HEK293 (cell line): Measurements from ENCODE around the gene CD3D.

Experiments used
- CTCF ChIA-PET: fragments of 350-600 bp; formaldehyde crosslinking; extraction: SDS; loops from one replicate; lab custom pipeline; 2021; ENCODE audit warnings: antibody characterized with exemption; lab: Yijun Ruan, JAX
- POLR2A ChIA-PET: fragments of 300-600 bp; formaldehyde crosslinking; extraction: SDS; loops from one replicate; lab custom pipeline; 2020; ENCODE audit warnings: antibody characterized with exemption, inconsistent platforms; lab: Yijun Ruan, JAX
- H3K27ac ChIP-seq: fragments of 200-500 bp; sonication (Bioruptor generic); 2 replicates; pipeline ENCODE4 v1.5.1; 2014; ENCODE audit warnings: low read depth, low read length, control low read depth, inconsistent platforms; ENCODE audit errors: extremely low read depth
- H3K36me3 ChIP-seq, 2 experiments: fragments of 200-500 bp in 1 of 2; sonication (Bioruptor generic) in 1 of 2; 1 replicate in 1 of 2; 2 replicates in 1 of 2; pipeline ENCODE4 v1.5.1; 2014 to 2017; ENCODE audit warnings: inconsistent platforms in 2 of 2, low read length in 2 of 2; ENCODE audit not compliant: control insufficient read depth in 2 of 2, insufficient read depth in 1 of 2
- H3K4me1 ChIP-seq: fragments of 200-500 bp; sonication (Bioruptor generic); 2 replicates; pipeline ENCODE4 v1.5.1; 2014; ENCODE audit warnings: mild to moderate bottlenecking, low read length, inconsistent platforms; ENCODE audit not compliant: control insufficient read depth, insufficient read depth
- H3K4me3 ChIP-seq: 2 replicates; pipeline ENCODE4 v1.5.1; 2011; ENCODE audit warnings: low read depth, mild to moderate bottlenecking, control low read depth, low read length, moderate library complexity
- H3K9me3 ChIP-seq: fragments of 200-500 bp; sonication (Bioruptor generic); 2 replicates; pipeline ENCODE4 v1.5.1; 2014; ENCODE audit warnings: low read depth, low read length, inconsistent platforms; ENCODE audit not compliant: control insufficient read depth, insufficient read depth
- HOXA7 ChIP-seq: sonication (generic); formaldehyde crosslinking; IDR thresholded peaks from 2 replicates; pipeline ENCODE4 v1.8.1; 2022; ENCODE audit warnings: missing genetic modification reagents, borderline replicate concordance
- MEIS1 ChIP-seq: sonication (generic); formaldehyde crosslinking; IDR thresholded peaks from 2 replicates; pipeline ENCODE4 v1.8.1; 2022; ENCODE audit warnings: missing genetic modification reagents, mild to moderate bottlenecking, borderline replicate concordance
- PRDM1 ChIP-seq: fragments of 450-650 bp; formaldehyde crosslinking; IDR thresholded peaks from 2 replicates; pipeline ENCODE4; 2016; ENCODE audit warnings: missing biosample characterization, missing genetic modification characterization
- REPIN1 ChIP-seq: fragments of 450-650 bp; formaldehyde crosslinking; IDR thresholded peaks from 2 replicates; pipeline ENCODE4 v1.5.1; 2017; ENCODE audit warnings: missing biosample characterization, missing genetic modification characterization, low read depth
- SCRT1 ChIP-seq: fragments of 450-650 bp; formaldehyde crosslinking; IDR thresholded peaks from 2 replicates; pipeline ENCODE4 v1.5.1; 2016; ENCODE audit warnings: missing biosample characterization, missing genetic modification characterization, borderline replicate concordance
- SCRT2 ChIP-seq: fragments of 450-650 bp; formaldehyde crosslinking; IDR thresholded peaks from 2 replicates; pipeline ENCODE4 v1.5.1; 2016; ENCODE audit warnings: missing biosample characterization, missing genetic modification characterization
- YY2 ChIP-seq: fragments of 450-650 bp; formaldehyde crosslinking; IDR thresholded peaks from 2 replicates; pipeline ENCODE4 v1.5.1; 2016; ENCODE audit warnings: missing biosample characterization, missing genetic modification characterization
- ZBTB20 ChIP-seq: fragments of 450-650 bp; formaldehyde crosslinking; IDR thresholded peaks from 2 replicates; pipeline ENCODE4 v1.5.1; 2016; ENCODE audit warnings: missing biosample characterization, missing genetic modification characterization
- ZBTB21 ChIP-seq: fragments of 450-650 bp; formaldehyde crosslinking; IDR thresholded peaks from 2 replicates; pipeline ENCODE4 v1.5.1; 2017; ENCODE audit warnings: missing biosample characterization, missing genetic modification characterization
- ZIC2 ChIP-seq: fragments of 450-650 bp; formaldehyde crosslinking; IDR thresholded peaks from 2 replicates; pipeline ENCODE4 v1.5.1; 2016; ENCODE audit warnings: missing biosample characterization, missing genetic modification characterization
- ZNF157 ChIP-seq: fragments of 450-650 bp; formaldehyde crosslinking; IDR thresholded peaks from 2 replicates; pipeline ENCODE4 v1.5.1; 2016; ENCODE audit warnings: missing biosample characterization, missing genetic modification characterization
- ZNF174 ChIP-seq: fragments of 450-650 bp; formaldehyde crosslinking; IDR thresholded peaks from 2 replicates; pipeline ENCODE4 v1.5.0; 2017; ENCODE audit warnings: missing biosample characterization, mild to moderate bottlenecking, missing genetic modification characterization
- ZNF514 ChIP-seq: fragments of 450-650 bp; formaldehyde crosslinking; IDR thresholded peaks from 2 replicates; pipeline ENCODE4 v1.5.1; 2016; ENCODE audit warnings: missing biosample characterization, missing genetic modification characterization
- ZNF549 ChIP-seq: fragments of 450-650 bp; IDR thresholded peaks from 2 replicates; pipeline ENCODE4 v1.5.1; 2018; ENCODE audit warnings: missing biosample characterization, missing genetic modification characterization, mild to moderate bottlenecking, inconsistent platforms, moderate library complexity
- ZNF560 ChIP-seq: fragments of 450-650 bp; formaldehyde crosslinking; IDR thresholded peaks from 2 replicates; pipeline ENCODE4 v1.5.1; 2017; ENCODE audit warnings: missing biosample characterization, missing genetic modification characterization, borderline replicate concordance
- ZNF596 ChIP-seq: fragments of 450-650 bp; IDR thresholded peaks from 2 replicates; pipeline ENCODE4 v1.5.0; 2018; ENCODE audit warnings: missing biosample characterization, mild to moderate bottlenecking, missing genetic modification characterization, moderate library complexity
- ZNF600 ChIP-seq: fragments of 450-650 bp; formaldehyde crosslinking; IDR thresholded peaks from 2 replicates; pipeline ENCODE4 v1.5.1; 2016; ENCODE audit warnings: missing biosample characterization, missing genetic modification characterization
- ZNF776 ChIP-seq: fragments of 450-650 bp; formaldehyde crosslinking; IDR thresholded peaks from 2 replicates; pipeline ENCODE4 v1.5.0; 2017; ENCODE audit warnings: missing biosample characterization, missing genetic modification characterization, borderline replicate concordance
- ZNF792 ChIP-seq: fragments of 450-650 bp; formaldehyde crosslinking; IDR thresholded peaks from 2 replicates; pipeline ENCODE4 v1.5.1; 2016; ENCODE audit warnings: missing biosample characterization, missing genetic modification characterization
- TF ChIP-seq, protein P1 (sequence below): fragments of 450-650 bp; formaldehyde crosslinking; IDR thresholded peaks from 2 replicates; pipeline ENCODE4 v1.5.1; 2016; ENCODE audit warnings: missing biosample characterization, missing genetic modification characterization
- TF ChIP-seq, protein P2 (sequence below): fragments of 450-650 bp; formaldehyde crosslinking; conservative IDR thresholded peaks from 2 replicates; pipeline ENCODE4 v1.5.1; 2016; ENCODE audit warnings: low read depth, missing biosample characterization, missing genetic modification characterization
- TF ChIP-seq, protein P3 (sequence below): fragments of 450-650 bp; IDR thresholded peaks from 2 replicates; pipeline ENCODE4 v1.5.1; 2018; ENCODE audit warnings: missing biosample characterization, mild to moderate bottlenecking, missing genetic modification characterization
- TF ChIP-seq, protein P4 (sequence below): fragments of 450-650 bp; formaldehyde crosslinking; IDR thresholded peaks from 2 replicates; pipeline ENCODE4 v1.5.1; 2016; ENCODE audit warnings: missing biosample characterization, missing genetic modification characterization
- TF ChIP-seq, protein P5 (sequence below): fragments of 450-650 bp; formaldehyde crosslinking; IDR thresholded peaks from 2 replicates; pipeline ENCODE4 v1.5.1; 2016; ENCODE audit warnings: missing biosample characterization, missing genetic modification characterization, low read depth

The CD3D gene

DNA sequence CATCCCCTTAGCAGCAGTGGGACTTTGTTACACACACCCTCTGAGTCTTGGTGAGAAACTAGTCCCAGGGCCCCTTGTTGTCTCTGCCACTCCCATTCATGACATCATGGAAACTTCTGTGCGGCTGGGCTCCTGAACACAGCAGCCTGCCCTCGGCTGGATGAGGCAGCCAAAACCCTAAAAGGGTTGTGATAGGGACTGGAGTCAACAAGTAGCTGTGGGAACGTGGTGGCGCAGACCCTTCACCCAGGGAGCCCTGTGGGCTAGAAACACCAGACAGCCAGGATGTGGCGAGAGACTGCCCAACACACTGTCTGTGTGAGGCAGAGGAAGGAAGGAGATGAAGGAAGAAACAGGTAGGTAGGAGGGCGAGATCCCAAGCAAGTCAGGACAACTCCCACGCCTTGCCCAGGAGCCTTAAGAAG, 3.9 kb downstream of the CD3D start:
- POLR2A ChIA-PET: no interaction called here
- no peak overlapping the region for H3K4me3 ChIP-seq

DNA sequence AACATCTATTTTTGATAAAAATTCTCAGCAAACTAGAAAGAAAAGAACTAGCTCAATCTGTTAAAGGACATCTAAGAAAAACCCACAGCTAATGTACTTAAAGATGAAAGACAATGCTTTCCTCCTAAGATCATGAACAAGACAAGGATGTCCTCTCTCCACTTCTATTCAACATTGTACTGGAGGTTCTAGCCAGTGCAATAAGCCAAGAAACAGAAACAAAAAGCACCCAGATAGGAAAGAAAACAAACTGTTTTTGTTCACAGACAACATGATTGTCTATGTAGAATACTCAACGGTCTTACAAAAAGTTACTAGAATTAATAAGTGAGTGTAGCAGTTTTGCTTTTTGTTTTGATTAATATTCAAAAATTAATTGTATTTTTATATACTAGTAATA, 7.8 kb downstream of the CD3D start:
- Histone ChIP-seq H3K4me1 (no peaks in the 10 kb centered on the region), H3K4me3 (no peak overlapping the region), H3K36me3 (no peaks in the 10 kb centered on the region), H3K9me3 (no peaks in the 10 kb centered on the region), H3K27ac (no peak overlapping the region)
- POLR2A ChIA-PET: interaction anchor here (0.7 kb wide), 1 partner anchor 24 kb away, joined by 5 read pairs; no protein-coding TSS in a partner anchor
- TF ChIP-seq ZNF514: no peak
- TF ChIP-seq, protein P1, sequence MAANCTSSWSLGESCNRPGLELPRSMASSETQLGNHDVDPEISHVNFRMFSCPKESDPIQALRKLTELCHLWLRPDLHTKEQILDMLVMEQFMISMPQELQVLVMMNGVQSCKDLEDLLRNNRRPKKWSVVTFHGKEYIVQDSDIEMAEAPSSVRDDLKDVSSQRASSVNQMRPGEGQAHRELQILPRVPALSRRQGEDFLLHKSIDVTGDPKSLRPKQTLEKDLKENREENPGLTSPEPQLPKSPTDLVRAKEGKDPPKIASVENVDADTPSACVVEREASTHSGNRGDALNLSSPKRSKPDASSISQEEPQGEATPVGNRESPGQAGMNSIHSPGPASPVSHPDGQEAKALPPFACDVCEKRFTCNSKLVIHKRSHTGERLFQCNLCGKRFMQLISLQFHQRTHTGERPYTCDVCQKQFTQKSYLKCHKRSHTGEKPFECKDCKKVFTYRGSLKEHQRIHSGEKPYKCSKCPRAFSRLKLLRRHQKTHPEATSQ (tag by site-specific recombination): no peak
- TF ChIP-seq ZNF792 (tag by site-specific recombination): no peak
- TF ChIP-seq, protein P2, sequence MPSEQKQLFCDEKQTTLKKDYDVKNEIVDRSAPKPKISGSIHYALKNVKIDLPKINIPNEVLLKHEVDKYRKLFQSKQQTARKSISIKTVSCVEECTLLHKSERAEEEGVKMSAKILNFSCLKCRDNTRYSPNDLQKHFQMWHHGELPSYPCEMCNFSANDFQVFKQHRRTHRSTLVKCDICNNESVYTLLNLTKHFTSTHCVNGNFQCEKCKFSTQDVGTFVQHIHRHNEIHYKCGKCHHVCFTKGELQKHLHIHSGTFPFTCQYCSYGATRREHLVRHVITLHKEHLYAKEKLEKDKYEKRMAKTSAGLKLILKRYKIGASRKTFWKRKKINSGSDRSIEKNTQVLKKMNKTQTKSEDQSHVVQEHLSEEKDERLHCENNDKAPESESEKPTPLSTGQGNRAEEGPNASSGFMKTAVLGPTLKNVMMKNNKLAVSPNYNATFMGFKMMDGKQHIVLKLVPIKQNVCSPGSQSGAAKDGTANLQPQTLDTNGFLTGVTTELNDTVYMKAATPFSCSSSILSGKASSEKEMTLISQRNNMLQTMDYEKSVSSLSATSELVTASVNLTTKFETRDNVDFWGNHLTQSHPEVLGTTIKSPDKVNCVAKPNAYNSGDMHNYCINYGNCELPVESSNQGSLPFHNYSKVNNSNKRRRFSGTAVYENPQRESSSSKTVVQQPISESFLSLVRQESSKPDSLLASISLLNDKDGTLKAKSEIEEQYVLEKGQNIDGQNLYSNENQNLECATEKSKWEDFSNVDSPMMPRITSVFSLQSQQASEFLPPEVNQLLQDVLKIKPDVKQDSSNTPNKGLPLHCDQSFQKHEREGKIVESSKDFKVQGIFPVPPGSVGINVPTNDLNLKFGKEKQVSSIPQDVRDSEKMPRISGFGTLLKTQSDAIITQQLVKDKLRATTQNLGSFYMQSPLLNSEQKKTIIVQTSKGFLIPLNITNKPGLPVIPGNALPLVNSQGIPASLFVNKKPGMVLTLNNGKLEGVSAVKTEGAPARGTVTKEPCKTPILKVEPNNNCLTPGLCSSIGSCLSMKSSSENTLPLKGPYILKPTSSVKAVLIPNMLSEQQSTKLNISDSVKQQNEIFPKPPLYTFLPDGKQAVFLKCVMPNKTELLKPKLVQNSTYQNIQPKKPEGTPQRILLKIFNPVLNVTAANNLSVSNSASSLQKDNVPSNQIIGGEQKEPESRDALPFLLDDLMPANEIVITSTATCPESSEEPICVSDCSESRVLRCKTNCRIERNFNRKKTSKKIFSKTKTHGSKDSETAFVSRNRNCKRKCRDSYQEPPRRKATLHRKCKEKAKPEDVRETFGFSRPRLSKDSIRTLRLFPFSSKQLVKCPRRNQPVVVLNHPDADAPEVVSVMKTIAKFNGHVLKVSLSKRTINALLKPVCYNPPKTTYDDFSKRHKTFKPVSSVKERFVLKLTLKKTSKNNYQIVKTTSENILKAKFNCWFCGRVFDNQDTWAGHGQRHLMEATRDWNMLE (tag by site-specific recombination): no peak
- no peak for TF ChIP-seq YY2
- TF ChIP-seq ZNF560: no peak
- no peak for TF ChIP-seq ZBTB21 (tag by site-specific recombination)
- TF ChIP-seq MEIS1: no peak
- TF ChIP-seq HOXA7: no peak
- TF ChIP-seq ZNF776 (tag by site-specific recombination): no peak
- no peak for TF ChIP-seq ZIC2 (tag by site-specific recombination)
- no peak for TF ChIP-seq ZNF549 (tag by site-specific recombination)
- no peak for TF ChIP-seq ZNF596 (tag by site-specific recombination)
- TF ChIP-seq, protein P3, sequence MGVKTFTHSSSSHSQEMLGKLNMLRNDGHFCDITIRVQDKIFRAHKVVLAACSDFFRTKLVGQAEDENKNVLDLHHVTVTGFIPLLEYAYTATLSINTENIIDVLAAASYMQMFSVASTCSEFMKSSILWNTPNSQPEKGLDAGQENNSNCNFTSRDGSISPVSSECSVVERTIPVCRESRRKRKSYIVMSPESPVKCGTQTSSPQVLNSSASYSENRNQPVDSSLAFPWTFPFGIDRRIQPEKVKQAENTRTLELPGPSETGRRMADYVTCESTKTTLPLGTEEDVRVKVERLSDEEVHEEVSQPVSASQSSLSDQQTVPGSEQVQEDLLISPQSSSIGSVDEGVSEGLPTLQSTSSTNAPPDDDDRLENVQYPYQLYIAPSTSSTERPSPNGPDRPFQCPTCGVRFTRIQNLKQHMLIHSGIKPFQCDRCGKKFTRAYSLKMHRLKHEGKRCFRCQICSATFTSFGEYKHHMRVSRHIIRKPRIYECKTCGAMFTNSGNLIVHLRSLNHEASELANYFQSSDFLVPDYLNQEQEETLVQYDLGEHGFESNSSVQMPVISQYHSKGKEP (tag by site-specific recombination): no peak
- CTCF ChIA-PET: no interaction called here

More for the DNA sequence above, 3.9 kb downstream of the CD3D start:
- Histone ChIP-seq H3K9me3 (no peaks in the 10 kb centered on the region), H3K36me3 (no peaks in the 10 kb centered on the region), H3K4me1 (no peaks in the 10 kb centered on the region), H3K27ac (no peak overlapping the region)
- CTCF ChIA-PET: interaction anchor here (0.6 to 1.5 kb wide), 2 partner anchors 14 to 119 kb away, joined by 3 read pairs; no protein-coding TSS in a partner anchor
- TF ChIP-seq PRDM1 (tag by site-specific recombination) (no peak), REPIN1 (tag by site-specific recombination) (no peak), ZNF157 (tag by site-specific recombination) (no peak), SCRT1 (tag by site-specific recombination) (0 out of 2 replicates have a peak, but pooled peaks have one; percentile 19), ZBTB21 (tag by site-specific recombination) (0 out of 2 replicates have a peak, but pooled peaks have one; percentile 49), ZNF174 (no peak), ZNF600 (tag by site-specific recombination) (peak; percentile 21; the same call in 1 of the 2 replicates), ZBTB20 (tag by site-specific recombination) (0 out of 2 replicates have a peak, but pooled peaks have one; percentile 26), SCRT2 (tag by site-specific recombination) (peak; percentile 68), HOXA7 (no peak)
- TF ChIP-seq, protein P4, sequence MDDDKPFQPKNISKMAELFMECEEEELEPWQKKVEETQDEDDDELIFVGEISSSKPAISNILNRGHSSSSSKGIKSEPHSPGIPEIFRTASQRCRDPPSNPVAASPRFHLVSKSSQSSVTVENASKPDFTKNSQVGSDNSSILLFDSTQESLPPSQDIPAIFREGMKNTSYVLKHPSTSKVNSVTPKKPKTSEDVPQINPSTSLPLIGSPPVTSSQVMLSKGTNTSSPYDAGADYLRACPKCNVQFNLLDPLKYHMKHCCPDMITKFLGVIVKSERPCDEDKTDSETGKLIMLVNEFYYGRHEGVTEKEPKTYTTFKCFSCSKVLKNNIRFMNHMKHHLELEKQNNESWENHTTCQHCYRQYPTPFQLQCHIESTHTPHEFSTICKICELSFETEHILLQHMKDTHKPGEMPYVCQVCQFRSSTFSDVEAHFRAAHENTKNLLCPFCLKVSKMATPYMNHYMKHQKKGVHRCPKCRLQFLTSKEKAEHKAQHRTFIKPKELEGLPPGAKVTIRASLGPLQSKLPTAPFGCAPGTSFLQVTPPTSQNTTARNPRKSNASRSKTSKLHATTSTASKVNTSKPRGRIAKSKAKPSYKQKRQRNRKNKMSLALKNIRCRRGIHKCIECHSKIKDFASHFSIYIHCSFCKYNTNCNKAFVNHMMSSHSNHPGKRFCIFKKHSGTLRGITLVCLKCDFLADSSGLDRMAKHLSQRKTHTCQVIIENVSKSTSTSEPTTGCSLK: no peak
- TF ChIP-seq, protein P5, sequence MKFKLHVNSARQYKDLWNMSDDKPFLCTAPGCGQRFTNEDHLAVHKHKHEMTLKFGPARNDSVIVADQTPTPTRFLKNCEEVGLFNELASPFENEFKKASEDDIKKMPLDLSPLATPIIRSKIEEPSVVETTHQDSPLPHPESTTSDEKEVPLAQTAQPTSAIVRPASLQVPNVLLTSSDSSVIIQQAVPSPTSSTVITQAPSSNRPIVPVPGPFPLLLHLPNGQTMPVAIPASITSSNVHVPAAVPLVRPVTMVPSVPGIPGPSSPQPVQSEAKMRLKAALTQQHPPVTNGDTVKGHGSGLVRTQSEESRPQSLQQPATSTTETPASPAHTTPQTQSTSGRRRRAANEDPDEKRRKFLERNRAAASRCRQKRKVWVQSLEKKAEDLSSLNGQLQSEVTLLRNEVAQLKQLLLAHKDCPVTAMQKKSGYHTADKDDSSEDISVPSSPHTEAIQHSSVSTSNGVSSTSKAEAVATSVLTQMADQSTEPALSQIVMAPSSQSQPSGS (tag by site-specific recombination): peak; percentile 72
